Spleen (tissue), 7 donors: ENCODE data around the gene CDK1.

Experiments used
- POLR2A ChIP-seq, 3 donors: fragments of 450-650 bp; IDR thresholded peaks; one replicate each; pipeline ENCODE4 v1.5.1; 2017; ENCODE audit warnings: antibody characterized with exemption in 3 of 3, mild to moderate bottlenecking in 1 of 3
- POLR2AphosphoS5 ChIP-seq, 3 donors: sonication (generic); formaldehyde crosslinking; IDR thresholded peaks; one replicate each; pipeline ENCODE4 v1.5.1; 2017; ENCODE audit warnings: antibody characterized with exemption in 3 of 3
- TF ChIP-seq, protein P1 (sequence below), 11 experiments: fragments of 200-600 bp in 7 of 11; fragments of 450-650 bp in 4 of 11; sonication (generic) in 4 of 11; IDR thresholded peaks in 8 of 11; conservative IDR thresholded peaks in 3 of 11; 1 replicate in 7 of 11; 2 replicates in 4 of 11; pipeline versions ENCODE4 v1.4.0 to v1.8.0; 2016 to 2021; ENCODE audit warnings: antibody characterized with exemption in 11 of 11, inconsistent platforms in 4 of 11, mild to moderate bottlenecking in 1 of 11
- donor health status: DM: no; HTN: no; CAD: no; lungs with moderate emphysema.
- donor health status: DM: no; HTN: no; CAD: no.
- donor health status: DM: no; HTN: no; CAD: no.

DNA sequence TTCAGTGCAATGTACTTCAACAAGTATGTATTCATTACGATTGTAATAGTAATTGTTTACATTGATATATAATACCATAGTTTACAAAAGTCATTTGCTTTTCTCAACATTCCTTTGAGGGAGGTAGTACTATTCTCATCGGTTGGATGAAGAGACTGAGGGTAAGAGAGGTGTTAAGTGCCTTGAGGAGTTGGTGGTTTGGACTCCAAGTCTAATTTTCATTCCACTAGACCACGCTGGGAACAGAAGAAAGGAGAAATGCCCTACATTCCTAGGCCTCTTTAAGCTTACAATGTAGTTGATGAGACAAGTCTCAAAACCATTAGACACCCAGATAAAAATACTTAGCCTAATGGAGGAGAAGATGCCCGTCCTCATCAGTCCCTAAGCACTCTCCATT, 28.6 kb downstream of the CDK1 start:
- TF ChIP-seq, protein P1, sequence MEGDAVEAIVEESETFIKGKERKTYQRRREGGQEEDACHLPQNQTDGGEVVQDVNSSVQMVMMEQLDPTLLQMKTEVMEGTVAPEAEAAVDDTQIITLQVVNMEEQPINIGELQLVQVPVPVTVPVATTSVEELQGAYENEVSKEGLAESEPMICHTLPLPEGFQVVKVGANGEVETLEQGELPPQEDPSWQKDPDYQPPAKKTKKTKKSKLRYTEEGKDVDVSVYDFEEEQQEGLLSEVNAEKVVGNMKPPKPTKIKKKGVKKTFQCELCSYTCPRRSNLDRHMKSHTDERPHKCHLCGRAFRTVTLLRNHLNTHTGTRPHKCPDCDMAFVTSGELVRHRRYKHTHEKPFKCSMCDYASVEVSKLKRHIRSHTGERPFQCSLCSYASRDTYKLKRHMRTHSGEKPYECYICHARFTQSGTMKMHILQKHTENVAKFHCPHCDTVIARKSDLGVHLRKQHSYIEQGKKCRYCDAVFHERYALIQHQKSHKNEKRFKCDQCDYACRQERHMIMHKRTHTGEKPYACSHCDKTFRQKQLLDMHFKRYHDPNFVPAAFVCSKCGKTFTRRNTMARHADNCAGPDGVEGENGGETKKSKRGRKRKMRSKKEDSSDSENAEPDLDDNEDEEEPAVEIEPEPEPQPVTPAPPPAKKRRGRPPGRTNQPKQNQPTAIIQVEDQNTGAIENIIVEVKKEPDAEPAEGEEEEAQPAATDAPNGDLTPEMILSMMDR (IDR thresholded peaks at IDR 0.05 in 8 of 11, conservative IDR thresholded peaks at IDR 0.05 in 3 of 11) = no peak
- TF ChIP-seq POLR2A (IDR thresholded peaks at IDR 0.05) (no peak), POLR2AphosphoS5 (IDR thresholded peaks at IDR 0.05) (no peak)
